GM12878 (cell line): ENCODE results near the gene BCAP31. TPM values are rescaled to one million over a fixed set of nuclear protein-coding genes. Genes with fewer than 3 reads are reported as not detected.

ENCODE experiments used
- ATAC-seq: fragments of 200-7000 bp; cut with Tn5 transposase; 3 replicates; pipeline ENCODE4 v1.9.1; 2020; ENCODE audit warnings: mild to moderate bottlenecking, moderate library complexity
- BruUV-seq: library from RNA; stranded (reverse); fragments of 400-500 nt; replicated peaks from 2 replicates; lab custom pipeline; 2021; lab: Mats Ljungman, UMichigan
- CTCF ChIA-PET: fragments of 300-600 bp; sonication (Branson Sonifier 250); formaldehyde crosslinking; extraction: SDS; loops from one replicate; lab custom pipeline; 2021; ENCODE audit warnings: inconsistent platforms; lab: Yijun Ruan, JAX
- POLR2A ChIA-PET: fragments of 350-600 bp; formaldehyde crosslinking; extraction: SDS; loops from one replicate; lab custom pipeline; 2021; ENCODE audit warnings: inconsistent platforms; lab: Charles Lee
- RAD21 ChIA-PET: fragments of 300-600 bp; sonication (Branson Sonifier 250); formaldehyde crosslinking; loops from one replicate; lab custom pipeline; 2023; ENCODE audit warnings: antibody characterized with exemption; ENCODE audit not compliant: unreplicated experiment; lab: Charles Lee
- SMC1A ChIA-PET: fragments of 300-600 bp; sonication (Branson Sonifier 250); formaldehyde crosslinking; loops from one replicate; lab custom pipeline; 2023; ENCODE audit not compliant: unreplicated experiment, uncharacterized antibody; lab: Charles Lee
- DNase-seq: peaks from one replicate; pipeline ENCODE4 v3.0.0-alpha.2; 2011; ENCODE audit warnings: low read depth, low spot score
- FAIRE-seq: peaks from 3 replicates; lab custom pipeline; 2011; peaks lifted over from hg19 to GRCh38; lab: Jason Lieb, UNC
- H2AFZ ChIP-seq: 2 replicates; pipeline ENCODE4 v1.6.0; 2011; ENCODE audit warnings: low read depth, low read length, control low read depth; ENCODE audit not compliant: control insufficient read depth
- H3K27ac ChIP-seq: 2 replicates; pipeline ENCODE4 v1.5.1; 2011; ENCODE audit warnings: control low read depth; ENCODE audit not compliant: control insufficient read depth, insufficient read depth
- H3K27me3 ChIP-seq, 2 experiments: replicated peaks in 1 of 2; 2 replicates each; pipeline versions ENCODE4 v1.6.0 to v1.6.1; 2011; ENCODE audit warnings: low read length in 1 of 2; ENCODE audit not compliant: control insufficient read depth in 2 of 2, insufficient read depth in 2 of 2
- H3K36me3 ChIP-seq, 2 experiments: 2 replicates each; pipeline ENCODE4 v1.5.1; 2011; ENCODE audit warnings: low read length in 1 of 2; ENCODE audit not compliant: control insufficient read depth in 2 of 2, insufficient read depth in 2 of 2
- H3K4me1 ChIP-seq: 2 replicates; pipeline ENCODE4 v1.6.1; 2011; ENCODE audit warnings: mild to moderate bottlenecking, low read length, moderate library complexity, mixed read lengths; ENCODE audit not compliant: control insufficient read depth, insufficient read depth
- H3K4me2 ChIP-seq: 2 replicates; pipeline ENCODE4 v1.6.0; 2011; ENCODE audit warnings: control low read depth; ENCODE audit not compliant: control insufficient read depth, insufficient read depth
- H3K4me3 ChIP-seq: fragments of 200-600 bp; sonication (generic); 2 replicates; pipeline ENCODE4 v1.5.1; 2016
- H3K79me2 ChIP-seq: 2 replicates; pipeline ENCODE4 v1.6.0; 2011; ENCODE audit warnings: low read length; ENCODE audit not compliant: control insufficient read depth, insufficient read depth
- H3K9ac ChIP-seq: 2 replicates; pipeline ENCODE4 v1.8.0; 2011; ENCODE audit warnings: low read length, control low read depth, mixed read lengths; ENCODE audit not compliant: control insufficient read depth, insufficient read depth
- H3K9me3 ChIP-seq: replicated peaks from 3 replicates; pipeline ENCODE4 v1.5.1; 2011; ENCODE audit warnings: mild to moderate bottlenecking, low read length; ENCODE audit not compliant: control insufficient read depth, insufficient read depth
- H4K20me1 ChIP-seq: 2 replicates; pipeline ENCODE4 v1.6.0; 2011; ENCODE audit not compliant: control insufficient read depth, insufficient read depth
- CBX3 ChIP-seq: fragments of 200-600 bp; sonication (generic); IDR thresholded peaks from 2 replicates; pipeline ENCODE4 v1.6.1; 2016; ENCODE audit warnings: low read depth, borderline replicate concordance
- IRF4 ChIP-seq: IDR thresholded peaks from 2 replicates; pipeline ENCODE4 v1.6.1; 2011; ENCODE audit warnings: low read depth, low read length
- MEF2B ChIP-seq: fragments of 450-650 bp; IDR thresholded peaks from 2 replicates; pipeline ENCODE4 v1.6.1; 2018; ENCODE audit warnings: mild to moderate bottlenecking, moderate library complexity; ENCODE audit not compliant: partially characterized antibody, poor library complexity, severe bottlenecking
- POLR2AphosphoS5 ChIP-seq: IDR thresholded peaks from 2 replicates; pipeline ENCODE4 v1.6.1; 2011; ENCODE audit warnings: mild to moderate bottlenecking, low read length, inconsistent platforms
- REST ChIP-seq: IDR thresholded peaks from 2 replicates; pipeline ENCODE4 v1.6.1; 2012; ENCODE audit warnings: mild to moderate bottlenecking, low read depth, low read length
- RFX5 ChIP-seq: IDR thresholded peaks from 2 replicates; pipeline ENCODE4 v1.6.1; 2011; ENCODE audit warnings: low read depth, low read length, improper control_type of control experiment
- SMAD5 ChIP-seq: IDR thresholded peaks from 2 replicates; pipeline ENCODE4 v1.6.1; 2016; ENCODE audit warnings: antibody characterized with exemption, low read depth
- TCF3 ChIP-seq: IDR thresholded peaks from 2 replicates; pipeline ENCODE4 v1.6.1; 2012; ENCODE audit warnings: low read depth, mild to moderate bottlenecking, low read length, borderline replicate concordance; ENCODE audit not compliant: insufficient read depth
- WGBS: methylation state at CpG from one replicate; pipeline ENCODE4 v1.1.6; 2016; ENCODE audit warnings: low lambda C conversion rate; ENCODE audit not compliant: insufficient replicate concordance, insufficient coverage; ENCODE audit errors: missing lambda C conversion rate; 5-methylcytosine and 5-hydroxymethylcytosine counted together
- in situ Hi-C: fragments of 300-500 bp; cut with MboI; formaldehyde crosslinking; loops from 9 replicates; pipeline ENCODE4 v1.14.3; 2018; ENCODE audit warnings: mixed read lengths
- intact Hi-C: fragments of 100-400 bp; cut with micrococcal nuclease; formaldehyde crosslinking; loops from one replicate; pipeline ENCODE4 v1.14.2; 2022; ENCODE audit not compliant: unreplicated experiment
- polyA plus RNA-seq, 11 experiments: library from polyadenylated mRNA; depleted of rRNA in 4 of 11; unstranded in 6 of 11; stranded (reverse) in 5 of 11; fragments of >200 nt; fragmentation: Nextera tagmentation in 4 of 11; fragmentation: Illumina TruSeq in 1 of 11; extraction: Ambion mirVana in 4 of 11; extraction: Trizol in 1 of 11; gene quantifications; 1 replicate in 1 of 11; 2 replicates in 10 of 11; pipeline versions ENCODE4 v1.2.1 to v1.2.3, GENCODE V29; 2011 to 2016; ENCODE audit warnings: inconsistent platforms in 2 of 11, missing spikeins in 2 of 11, low read depth in 1 of 11
- total RNA-seq, 4 experiments: library from RNA; depleted of rRNA in 3 of 4; stranded (reverse); fragments of >200 nt in 3 of 4; fragmentation: Illumina TruSeq in 1 of 4; extraction: Trizol in 1 of 4; gene quantifications; 2 replicates each; pipeline versions ENCODE4 v1.2.1 to v1.2.3, GENCODE V29; 2013 to 2021

BCAP31 gene
- total and polyA plus RNA-seq, 10 of the 15 experiments (the other 5 are each of a cell fraction or from before 2014, with no cell fraction given), result 63.1 to 246 (median 95.6) TPM

DNA sequence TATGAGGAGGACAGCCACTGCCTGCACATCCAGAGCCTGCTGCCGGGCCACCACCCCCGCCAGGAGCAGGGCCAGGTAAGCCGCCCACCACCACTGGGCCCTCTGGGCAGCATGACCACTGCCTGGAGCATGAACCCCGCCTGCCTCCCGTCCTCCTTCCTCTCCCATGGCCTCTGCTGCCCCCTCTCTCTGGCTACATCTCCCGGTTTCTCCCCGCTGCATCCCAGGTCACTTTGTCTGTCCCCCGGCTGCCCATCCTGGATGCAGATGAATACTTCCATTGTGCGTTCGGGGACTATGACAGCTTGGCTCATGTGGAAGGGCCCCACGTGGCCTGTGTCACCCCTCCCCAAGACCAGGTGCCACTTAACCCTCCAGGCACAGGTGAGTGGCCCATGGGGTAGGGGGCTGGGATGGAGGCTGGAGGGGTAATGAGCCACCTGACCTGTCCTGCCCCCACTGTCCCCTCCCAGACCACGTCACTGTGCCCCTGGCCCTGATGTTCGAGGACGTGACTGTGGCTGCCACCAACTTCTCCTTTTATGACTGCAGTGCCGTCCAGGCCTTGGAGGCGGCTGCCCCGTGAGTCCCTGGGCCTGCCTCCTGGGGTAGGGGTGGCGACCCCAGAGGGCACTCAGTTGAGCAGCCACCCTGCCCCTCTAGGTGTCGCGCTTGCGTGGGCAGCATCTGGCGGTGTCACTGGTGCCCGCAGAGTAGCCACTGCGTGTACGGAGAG, 45.8 kb upstream of the BCAP31 start:
- H4K20me1 ChIP-seq, result no peaks in the 10 kb centered on the region
- no peak overlapping the region for H3K4me2 ChIP-seq
- H2AFZ ChIP-seq, result no peak overlapping the region
- no peaks in the 10 kb centered on the region; the same call in 2 of the 3 replicates for H3K9me3 ChIP-seq
- H3K4me3 ChIP-seq, result no peak overlapping the region
- ChIA-PET SMC1A (no interaction called here), RAD21 (no interaction called here), CTCF (no interaction called here), POLR2A (no interaction called here)
- no peak overlapping the region for H3K9ac ChIP-seq
- no peaks in the 10 kb centered on the region for H3K36me3 ChIP-seq
- no peaks in the 10 kb centered on the region for H3K79me2 ChIP-seq
- H3K27me3 ChIP-seq, result no peaks in the 10 kb centered on the region
- no peak for TF ChIP-seq RFX5
- no peak for TF ChIP-seq REST
- TF ChIP-seq CBX3, result no peak
- TF ChIP-seq SMAD5, result no peak
- no peak for TF ChIP-seq IRF4
- no peak for TF ChIP-seq TCF3
- no peak for TF ChIP-seq MEF2B
- TF ChIP-seq POLR2AphosphoS5, result no peak
- no peak for FAIRE-seq
- no peak for DNase-seq
- no peaks in the 10 kb centered on the region for H3K4me1 ChIP-seq
- no peak for ATAC-seq
- BruUV-seq, result no TSS peak
- intact Hi-C loops, result no loop called here
- H3K27ac ChIP-seq, result no peak overlapping the region
- in situ Hi-C loops, result no loop called here
- WGBS, result 59% methylated on average over 23 of the region's 25 CpGs
